Peyer's patch (tissue), 4 donors: ENCODE data around the gene RPA1.

Experiments used
- CTCF ChIP-seq, 6 experiments: fragments of 450-650 bp in 4 of 6; fragments of 200-600 bp in 2 of 6; sonication (generic) in 1 of 6; IDR thresholded peaks; one replicate each; pipeline ENCODE4 v1.5.1; 2017 to 2019; ENCODE audit warnings: antibody characterized with exemption in 6 of 6, mild to moderate bottlenecking in 3 of 6, moderate library complexity in 1 of 6
- POLR2A ChIP-seq, 2 donors: fragments of 450-650 bp; IDR thresholded peaks; one replicate each; pipeline ENCODE4 v1.5.1; 2017; ENCODE audit warnings: antibody characterized with exemption in 2 of 2, mild to moderate bottlenecking in 2 of 2, moderate library complexity in 2 of 2

GRCh38 chr17:1800240-1800639 is 29.6 kb upstream of the RPA1 start:
- TF ChIP-seq POLR2A (IDR thresholded peaks at IDR 0.05) (no peak), CTCF (IDR thresholded peaks at IDR 0.05) (no peak)
